Activated naive CD8-positive, alpha-beta T cell (primary cell): ENCODE data around the gene KCNK10.

Experiments
- H3K27ac Mint-ChIP-seq: one replicate; pipeline ENCODE4 v1.8.0; 2021; ENCODE audit warnings: mixed read lengths
- H3K27me3 Mint-ChIP-seq: one replicate; pipeline ENCODE4 v1.8.0; 2021; ENCODE audit warnings: mixed read lengths
- H3K36me3 Mint-ChIP-seq: one replicate; pipeline ENCODE4 v1.8.0; 2021; ENCODE audit warnings: mixed read lengths
- H3K4me1 Mint-ChIP-seq: one replicate; pipeline ENCODE4 v1.8.0; 2021; ENCODE audit warnings: low read depth, mixed read lengths
- H3K4me3 Mint-ChIP-seq: one replicate; pipeline ENCODE4 v1.8.0; 2021; ENCODE audit warnings: mild to moderate bottlenecking, mixed read lengths
- H3K9me3 Mint-ChIP-seq: one replicate; pipeline ENCODE4 v1.8.0; 2021; ENCODE audit warnings: low read depth, mixed read lengths

Gene KCNK10

DNA sequence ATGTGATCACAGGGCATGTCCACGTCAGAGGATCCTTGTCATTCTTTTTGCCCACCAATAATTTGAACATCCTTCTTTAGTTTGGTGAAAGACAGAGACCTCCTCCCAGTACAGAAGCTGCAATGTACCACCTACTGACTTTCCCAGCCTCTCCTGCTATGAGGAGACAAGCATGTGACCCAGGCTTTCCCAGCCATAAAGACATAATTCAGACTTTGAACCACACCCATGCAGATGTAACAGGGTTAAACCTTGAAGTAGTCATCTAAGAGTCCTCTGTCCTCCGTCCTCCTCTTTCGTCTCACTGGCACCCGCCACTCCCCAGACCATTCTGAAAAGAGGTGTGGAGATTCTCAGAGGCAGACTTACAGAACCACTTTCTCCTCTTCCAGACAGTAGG is 120.8 kb downstream of the KCNK10 start:
- Mint-ChIP-seq H3K4me3 (no peak overlapping the region), H3K9me3 (no peaks in the 10 kb centered on the region), H3K4me1 (no peaks in the 10 kb centered on the region), H3K36me3 (no peaks in the 10 kb centered on the region), H3K27ac (no peak overlapping the region), H3K27me3 (peaks cover 18% of the 10 kb centered on the region)

GRCh38 chr14:88201851-88202250 is 121.2 kb downstream of the KCNK10 start:
- Mint-ChIP-seq H3K4me1 (no peaks in the 10 kb centered on the region), H3K36me3 (no peaks in the 10 kb centered on the region), H3K27me3 (peaks cover 18% of the 10 kb centered on the region), H3K27ac (no peak overlapping the region), H3K4me3 (no peak overlapping the region), H3K9me3 (no peaks in the 10 kb centered on the region)

GRCh38 chr14:88199882-88200281 is 123.2 kb downstream of the KCNK10 start:
- H3K4me3 Mint-ChIP-seq: no peak overlapping the region
- no peaks in the 10 kb centered on the region for H3K36me3 Mint-ChIP-seq
- H3K4me1 Mint-ChIP-seq: no peaks in the 10 kb centered on the region
- H3K27ac Mint-ChIP-seq: no peak overlapping the region
- peaks cover 11% of the 10 kb centered on the region for H3K27me3 Mint-ChIP-seq
- H3K9me3 Mint-ChIP-seq: no peaks in the 10 kb centered on the region

DNA sequence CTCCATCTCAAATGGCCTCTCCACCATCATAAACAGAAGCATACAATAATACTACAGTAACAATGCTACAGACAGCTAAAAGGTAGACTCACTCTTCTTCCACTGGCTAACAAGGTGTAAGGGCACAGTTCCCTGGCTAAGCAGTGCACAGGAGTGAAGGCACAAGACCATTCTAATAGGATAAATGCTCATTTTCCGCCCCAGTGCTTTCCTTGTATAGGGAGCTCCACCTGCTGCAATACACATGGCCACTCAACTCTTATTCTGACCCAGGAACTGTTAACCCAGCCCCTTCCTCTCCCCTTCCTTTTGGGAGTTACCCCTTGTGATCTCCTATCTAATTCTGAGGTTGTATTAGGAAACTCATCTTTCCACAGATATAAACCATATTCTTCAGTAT is 124.6 kb downstream of the KCNK10 start:
- Mint-ChIP-seq H3K4me1 (no peaks in the 10 kb centered on the region), H3K36me3 (no peaks in the 10 kb centered on the region), H3K27ac (no peak overlapping the region), H3K27me3 (peaks cover 14% of the 10 kb centered on the region), H3K9me3 (no peaks in the 10 kb centered on the region), H3K4me3 (no peak overlapping the region)

DNA sequence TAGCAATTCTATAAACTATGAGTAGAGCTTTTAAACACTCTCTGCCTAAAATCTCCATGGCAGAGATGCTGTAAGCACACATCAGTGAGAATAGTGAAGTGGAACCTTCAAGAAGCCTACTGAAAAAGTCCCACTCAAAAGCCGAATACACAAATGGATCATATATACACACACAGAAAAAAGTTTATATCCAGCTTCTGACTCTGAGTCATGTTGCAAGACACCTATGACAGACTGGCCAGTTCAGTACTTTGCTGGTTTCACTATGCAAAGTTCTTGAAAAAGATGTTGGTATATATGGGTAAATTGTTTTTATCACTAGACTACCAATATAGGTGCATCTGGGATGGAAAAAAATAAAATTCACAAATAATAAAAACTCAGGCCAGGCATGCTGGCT is 126.1 kb downstream of the KCNK10 start:
- peaks cover 14% of the 10 kb centered on the region for H3K27me3 Mint-ChIP-seq
- H3K4me3 Mint-ChIP-seq: no peak overlapping the region
- H3K27ac Mint-ChIP-seq: no peak overlapping the region
- no peaks in the 10 kb centered on the region for H3K4me1 Mint-ChIP-seq
- H3K9me3 Mint-ChIP-seq: no peaks in the 10 kb centered on the region
- H3K36me3 Mint-ChIP-seq: no peaks in the 10 kb centered on the region

- H3K27ac Mint-ChIP-seq: no peak overlapping the region
- H3K9me3 Mint-ChIP-seq: no peaks in the 10 kb centered on the region
- peaks cover 14% of the 10 kb centered on the region for H3K27me3 Mint-ChIP-seq
- no peak overlapping the region for H3K4me3 Mint-ChIP-seq
- no peaks in the 10 kb centered on the region for H3K36me3 Mint-ChIP-seq
- H3K4me1 Mint-ChIP-seq: no peaks in the 10 kb centered on the region
These were observed 126.8 kb downstream of the KCNK10 start for GRCh38 chr14:88196116-88196890.

DNA sequence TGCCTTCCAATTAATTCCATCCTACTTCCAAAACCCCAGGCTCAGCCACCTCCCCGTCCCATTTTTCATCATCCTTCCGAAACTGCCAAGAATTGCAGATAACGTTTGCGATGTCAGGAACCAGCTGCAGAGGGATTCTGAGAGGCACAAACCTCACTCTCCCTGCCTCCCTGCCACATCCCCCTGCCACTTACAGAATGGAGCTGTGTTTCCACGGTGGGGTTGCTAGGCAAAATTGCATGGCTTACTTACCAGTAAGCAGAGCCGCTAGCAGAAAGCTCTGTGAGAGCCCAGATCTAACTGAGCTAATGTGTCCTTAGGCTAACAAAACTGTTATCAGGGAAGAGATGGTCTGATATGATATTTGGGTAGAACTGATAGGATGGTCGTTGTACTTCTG is 127.4 kb downstream of the KCNK10 start:
- no peak overlapping the region for H3K4me3 Mint-ChIP-seq
- peaks cover 14% of the 10 kb centered on the region for H3K27me3 Mint-ChIP-seq
- no peak overlapping the region for H3K27ac Mint-ChIP-seq
- H3K4me1 Mint-ChIP-seq: no peaks in the 10 kb centered on the region
- no peaks in the 10 kb centered on the region for H3K36me3 Mint-ChIP-seq
- H3K9me3 Mint-ChIP-seq: no peaks in the 10 kb centered on the region

- no peaks in the 10 kb centered on the region for H3K4me1 Mint-ChIP-seq
- H3K4me3 Mint-ChIP-seq: no peak overlapping the region
- H3K36me3 Mint-ChIP-seq: no peaks in the 10 kb centered on the region
- no peaks in the 10 kb centered on the region for H3K9me3 Mint-ChIP-seq
- peaks cover 14% of the 10 kb centered on the region for H3K27me3 Mint-ChIP-seq
- H3K27ac Mint-ChIP-seq: no peak overlapping the region
These were observed 128.5 kb downstream of the KCNK10 start for GRCh38 chr14:88194531-88194930.

GRCh38 chr14:88191605-88192004 is 131.5 kb downstream of the KCNK10 start:
- H3K9me3 Mint-ChIP-seq: no peaks in the 10 kb centered on the region
- no peak overlapping the region for H3K4me3 Mint-ChIP-seq
- H3K4me1 Mint-ChIP-seq: peaks cover 3% of the 10 kb centered on the region
- no peaks in the 10 kb centered on the region for H3K36me3 Mint-ChIP-seq
- H3K27ac Mint-ChIP-seq: no peak overlapping the region
- peaks cover 10% of the 10 kb centered on the region for H3K27me3 Mint-ChIP-seq

GRCh38 chr14:88189417-88190191 is 133.5 kb downstream of the KCNK10 start:
- Mint-ChIP-seq H3K36me3 (no peaks in the 10 kb centered on the region), H3K27ac (no peak overlapping the region), H3K9me3 (no peaks in the 10 kb centered on the region), H3K4me3 (no peak overlapping the region), H3K27me3 (peaks cover 10% of the 10 kb centered on the region), H3K4me1 (peaks cover 3% of the 10 kb centered on the region)

DNA sequence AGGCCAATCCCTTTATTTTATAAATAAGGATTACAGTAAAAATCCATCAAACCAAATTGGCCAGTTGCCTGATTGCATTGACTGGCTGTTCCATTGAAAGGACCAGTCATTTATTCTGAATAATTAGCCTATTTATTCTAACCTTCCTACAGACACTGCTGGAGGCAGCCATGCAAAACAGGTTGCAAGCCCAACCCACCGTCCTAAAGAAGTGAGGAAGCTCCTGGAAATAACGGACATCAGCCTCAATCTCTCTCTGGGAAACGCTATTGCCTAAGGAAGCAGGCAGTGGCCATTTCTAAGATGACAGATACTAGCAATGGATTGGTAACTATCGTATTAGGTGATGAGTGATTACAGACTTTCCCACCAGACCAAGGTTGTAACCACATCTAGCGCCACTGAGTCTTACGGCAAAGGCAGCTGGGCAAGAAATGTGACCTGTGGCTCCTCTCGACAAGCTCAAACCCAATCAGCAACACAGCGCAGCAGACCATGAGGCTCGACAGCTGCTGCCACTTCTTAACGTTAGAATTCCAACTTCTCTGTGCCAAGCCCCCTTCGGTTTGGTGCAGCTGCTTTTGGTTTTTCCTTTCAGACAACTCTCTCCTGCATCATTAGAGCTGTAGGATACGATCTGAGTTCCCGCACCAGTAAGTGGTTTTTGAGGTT is 134.2 kb downstream of the KCNK10 start:
- no peak overlapping the region for H3K27ac Mint-ChIP-seq
- peaks cover 3% of the 10 kb centered on the region for H3K4me1 Mint-ChIP-seq
- peaks cover 6% of the 10 kb centered on the region for H3K27me3 Mint-ChIP-seq
- no peak overlapping the region for H3K4me3 Mint-ChIP-seq
- H3K9me3 Mint-ChIP-seq: no peaks in the 10 kb centered on the region
- H3K36me3 Mint-ChIP-seq: no peaks in the 10 kb centered on the region

DNA sequence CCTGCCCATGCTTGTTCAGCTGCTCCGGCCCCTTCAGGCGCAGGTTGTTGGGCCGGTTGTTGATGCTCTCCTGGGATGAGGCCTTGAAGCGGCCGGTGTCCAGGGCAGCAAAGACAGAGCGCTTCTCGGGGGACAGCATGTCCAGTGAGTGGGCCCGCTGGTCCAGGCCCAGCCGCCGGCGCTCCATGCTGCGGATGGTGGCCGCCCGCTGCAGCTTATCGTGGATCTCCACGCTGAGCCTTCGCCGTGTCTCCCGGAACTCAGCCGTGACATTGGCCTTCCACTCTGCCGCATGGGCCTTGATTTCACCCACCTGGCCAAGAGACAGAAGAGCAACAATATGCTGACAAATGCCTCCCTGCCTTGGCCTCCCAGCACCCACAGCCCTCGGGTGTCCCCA is 137.2 kb downstream of the KCNK10 start:
- Mint-ChIP-seq H3K4me1 (peaks cover 5% of the 10 kb centered on the region), H3K9me3 (no peaks in the 10 kb centered on the region), H3K27ac (no peak overlapping the region), H3K4me3 (no peak overlapping the region), H3K27me3 (peaks cover 3% of the 10 kb centered on the region), H3K36me3 (no peaks in the 10 kb centered on the region)

DNA sequence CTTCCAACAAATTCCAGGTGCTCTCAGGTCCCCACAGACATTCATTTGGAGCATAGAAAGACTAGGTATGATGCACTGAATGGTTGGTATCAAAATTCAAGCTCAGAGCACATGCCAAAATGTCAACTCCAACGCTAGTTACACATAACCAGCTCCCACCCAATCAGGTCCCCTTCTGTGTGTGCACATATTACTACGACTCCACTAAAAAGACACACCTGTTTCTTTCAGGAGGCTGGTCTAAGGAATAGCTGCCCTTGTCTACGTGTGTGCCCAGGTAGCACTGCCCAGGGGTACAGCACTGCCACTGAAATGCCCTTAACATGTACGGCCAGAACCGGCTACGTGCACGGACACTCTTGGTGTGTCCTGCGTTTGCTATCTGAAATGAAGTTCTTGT is 138.1 kb downstream of the KCNK10 start:
- H3K4me1 Mint-ChIP-seq: peaks cover 5% of the 10 kb centered on the region
- no peak overlapping the region for H3K4me3 Mint-ChIP-seq
- peaks cover 3% of the 10 kb centered on the region for H3K27me3 Mint-ChIP-seq
- no peaks in the 10 kb centered on the region for H3K36me3 Mint-ChIP-seq
- no peak overlapping the region for H3K27ac Mint-ChIP-seq
- no peaks in the 10 kb centered on the region for H3K9me3 Mint-ChIP-seq

- H3K9me3 Mint-ChIP-seq: no peaks in the 10 kb centered on the region
- no peaks in the 10 kb centered on the region for H3K36me3 Mint-ChIP-seq
- peaks cover 4% of the 10 kb centered on the region for H3K4me1 Mint-ChIP-seq
- no peak overlapping the region for H3K4me3 Mint-ChIP-seq
- peaks cover under 1% of the 10 kb centered on the region for H3K27me3 Mint-ChIP-seq
- no peak overlapping the region for H3K27ac Mint-ChIP-seq
These were observed 142.0 kb downstream of the KCNK10 start for GRCh38 chr14:88181072-88181471.

DNA sequence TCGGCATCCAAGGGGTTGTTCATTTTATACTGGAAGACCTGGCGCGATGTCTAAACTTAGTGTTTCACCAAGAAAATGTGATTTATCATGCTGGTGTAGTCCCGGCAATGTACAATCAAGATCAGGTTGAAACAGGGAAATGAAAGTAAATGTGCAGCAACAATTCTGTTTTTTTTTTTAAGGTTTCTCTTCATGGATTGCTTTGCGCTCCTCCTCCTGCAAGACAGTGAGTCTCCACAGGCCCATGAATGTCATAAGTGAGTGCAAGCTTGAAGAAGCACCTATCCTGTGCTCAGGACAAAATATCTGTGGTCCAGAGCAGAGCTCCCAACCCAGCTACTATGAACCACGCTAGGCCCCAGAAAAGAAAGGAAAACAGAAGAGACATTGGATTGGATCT is 143.4 kb downstream of the KCNK10 start:
- Mint-ChIP-seq H3K27ac (no peak overlapping the region), H3K9me3 (no peaks in the 10 kb centered on the region), H3K36me3 (no peaks in the 10 kb centered on the region), H3K4me3 (no peak overlapping the region), H3K4me1 (peaks cover 4% of the 10 kb centered on the region), H3K27me3 (peaks cover 1% of the 10 kb centered on the region)
